ENCODE data around the gene MTARC1. TPM values are rescaled to one million over a fixed set of nuclear protein-coding genes. Genes with fewer than 3 reads are reported as not detected.

Gene MTARC1
- total RNA-seq, 1 experiment from 2014 or later, result 26.5 TPM

DNA sequence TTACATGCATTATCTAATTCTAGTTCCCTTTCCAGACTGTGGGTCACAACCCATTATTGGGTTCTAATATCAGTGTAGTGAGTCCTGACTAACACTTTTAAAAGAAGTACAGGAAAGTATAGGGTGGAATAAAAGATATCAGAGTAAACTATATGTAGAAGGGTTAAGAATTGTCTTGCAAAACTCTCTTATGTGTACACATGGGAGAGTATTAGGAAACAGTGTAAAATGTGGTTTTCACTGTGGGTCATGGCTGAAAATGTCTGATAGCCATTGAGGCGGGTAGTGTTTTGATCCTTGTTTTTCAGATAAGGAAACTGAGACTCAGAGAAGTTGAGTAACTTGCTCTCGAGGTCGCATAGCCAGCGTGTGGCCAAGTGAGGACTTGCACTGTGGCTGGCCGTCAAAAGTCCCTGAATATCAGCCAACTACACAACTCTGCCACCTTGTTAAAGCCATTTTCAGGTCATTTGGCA is 18.5 kb upstream of the MTARC1 start:
- H3K27me3 ChIP-seq (ENCODE audit: insufficient read depth, low read length), result no peaks in the 10 kb centered on the region
- DNase-seq (ENCODE audit: low read depth, low spot score) (no peak), ATAC-seq (no peak)
- no peak overlapping the region for H3K4me3 ChIP-seq (replicated peaks in 1 of 2; ENCODE audit: low read depth in 1 of 2, low read length in 2 of 2)
- ChIA-PET RAD21 (ENCODE audit: low non-redundant PET in 1 of 2, low total read pairs in 2 of 2, uncharacterized antibody in 2 of 2, unreplicated experiment in 2 of 2) (no interaction called here), CTCF (no interaction called here), POLR2A (no interaction called here)
- no peaks in the 10 kb centered on the region for H3K79me2 ChIP-seq (ENCODE audit: insufficient read depth, low read length)
- H3K4me1 ChIP-seq (ENCODE audit: control insufficient read depth in 1 of 2, insufficient read depth in 2 of 2, low read length in 2 of 2), result no peaks in the 10 kb centered on the region
- no peak overlapping the region for H3K9ac ChIP-seq (ENCODE audit: low read length)
- no peaks in the 10 kb centered on the region for H3K9me3 ChIP-seq (ENCODE audit: control insufficient read depth in 1 of 2, insufficient read depth in 1 of 2, low read depth in 1 of 2, low read length in 2 of 2)
- no TSS peak for BruUV-seq (replicated peaks)
- no peak overlapping the region for H3K4me2 ChIP-seq (ENCODE audit: low read length)
- H3K27ac ChIP-seq (ENCODE audit: low read depth, low read length), result no peak overlapping the region
- H4K20me1 ChIP-seq (ENCODE audit: insufficient read depth), result no peaks in the 10 kb centered on the region
- H2AFZ ChIP-seq (ENCODE audit: low read depth, low read length, poor library complexity, severe bottlenecking), result no peak overlapping the region
- no peaks in the 10 kb centered on the region for H3K9me2 ChIP-seq (ENCODE audit: insufficient read depth)
- peaks cover 0 to 2% of the 10 kb centered on the region in 2 experiments; a peak in 1 of 4 replicates for H3K36me3 ChIP-seq (ENCODE audit: control insufficient read depth in 1 of 2, insufficient read depth in 2 of 2, low read length in 2 of 2)
- TF ChIP-seq ELF1 (IDR thresholded peaks at IDR 0.05; ENCODE audit: borderline replicate concordance, low read depth) (no peak), YY1 (IDR thresholded peaks at IDR 0.05; ENCODE audit: extremely low read depth, insufficient replicate concordance, low read depth, low read length) (no peak), ZFX (IDR thresholded peaks at IDR 0.05) (no peak), SIN3A (IDR thresholded peaks at IDR 0.05; ENCODE audit: low read depth) (no peak), EGR1 (IDR thresholded peaks at IDR 0.05; ENCODE audit: low read depth) (no peak), POLR2AphosphoS5 (IDR thresholded peaks at IDR 0.05; ENCODE audit: low read depth, low read length) (no peak), RAD21 (IDR thresholded peaks at IDR 0.05; ENCODE audit: low read depth) (no peak), POLR2A (IDR thresholded peaks at IDR 0.05; ENCODE audit: borderline replicate concordance, extremely low read depth, insufficient read depth, insufficient read length) (no peak), EZH2phosphoT487 (IDR thresholded peaks at IDR 0.05; ENCODE audit: borderline replicate concordance) (no peak), ZBTB33 (IDR thresholded peaks at IDR 0.05; ENCODE audit: extremely low read depth, insufficient replicate concordance, low read length) (no peak), SP1 (IDR thresholded peaks at IDR 0.05; ENCODE audit: low read depth) (no peak), ZNF274 (IDR thresholded peaks at IDR 0.05; ENCODE audit: low read depth, low read length) (no peak)
- TF ChIP-seq, protein P1, sequence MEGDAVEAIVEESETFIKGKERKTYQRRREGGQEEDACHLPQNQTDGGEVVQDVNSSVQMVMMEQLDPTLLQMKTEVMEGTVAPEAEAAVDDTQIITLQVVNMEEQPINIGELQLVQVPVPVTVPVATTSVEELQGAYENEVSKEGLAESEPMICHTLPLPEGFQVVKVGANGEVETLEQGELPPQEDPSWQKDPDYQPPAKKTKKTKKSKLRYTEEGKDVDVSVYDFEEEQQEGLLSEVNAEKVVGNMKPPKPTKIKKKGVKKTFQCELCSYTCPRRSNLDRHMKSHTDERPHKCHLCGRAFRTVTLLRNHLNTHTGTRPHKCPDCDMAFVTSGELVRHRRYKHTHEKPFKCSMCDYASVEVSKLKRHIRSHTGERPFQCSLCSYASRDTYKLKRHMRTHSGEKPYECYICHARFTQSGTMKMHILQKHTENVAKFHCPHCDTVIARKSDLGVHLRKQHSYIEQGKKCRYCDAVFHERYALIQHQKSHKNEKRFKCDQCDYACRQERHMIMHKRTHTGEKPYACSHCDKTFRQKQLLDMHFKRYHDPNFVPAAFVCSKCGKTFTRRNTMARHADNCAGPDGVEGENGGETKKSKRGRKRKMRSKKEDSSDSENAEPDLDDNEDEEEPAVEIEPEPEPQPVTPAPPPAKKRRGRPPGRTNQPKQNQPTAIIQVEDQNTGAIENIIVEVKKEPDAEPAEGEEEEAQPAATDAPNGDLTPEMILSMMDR (IDR thresholded peaks at IDR 0.05 in 2 of 3, conservative IDR thresholded peaks at IDR 0.05 in 1 of 3; ENCODE audit: borderline replicate concordance in 1 of 3, insufficient read depth in 1 of 3, low read depth in 2 of 3, low read length in 2 of 3), result no peak
- TF ChIP-seq, protein P2, sequence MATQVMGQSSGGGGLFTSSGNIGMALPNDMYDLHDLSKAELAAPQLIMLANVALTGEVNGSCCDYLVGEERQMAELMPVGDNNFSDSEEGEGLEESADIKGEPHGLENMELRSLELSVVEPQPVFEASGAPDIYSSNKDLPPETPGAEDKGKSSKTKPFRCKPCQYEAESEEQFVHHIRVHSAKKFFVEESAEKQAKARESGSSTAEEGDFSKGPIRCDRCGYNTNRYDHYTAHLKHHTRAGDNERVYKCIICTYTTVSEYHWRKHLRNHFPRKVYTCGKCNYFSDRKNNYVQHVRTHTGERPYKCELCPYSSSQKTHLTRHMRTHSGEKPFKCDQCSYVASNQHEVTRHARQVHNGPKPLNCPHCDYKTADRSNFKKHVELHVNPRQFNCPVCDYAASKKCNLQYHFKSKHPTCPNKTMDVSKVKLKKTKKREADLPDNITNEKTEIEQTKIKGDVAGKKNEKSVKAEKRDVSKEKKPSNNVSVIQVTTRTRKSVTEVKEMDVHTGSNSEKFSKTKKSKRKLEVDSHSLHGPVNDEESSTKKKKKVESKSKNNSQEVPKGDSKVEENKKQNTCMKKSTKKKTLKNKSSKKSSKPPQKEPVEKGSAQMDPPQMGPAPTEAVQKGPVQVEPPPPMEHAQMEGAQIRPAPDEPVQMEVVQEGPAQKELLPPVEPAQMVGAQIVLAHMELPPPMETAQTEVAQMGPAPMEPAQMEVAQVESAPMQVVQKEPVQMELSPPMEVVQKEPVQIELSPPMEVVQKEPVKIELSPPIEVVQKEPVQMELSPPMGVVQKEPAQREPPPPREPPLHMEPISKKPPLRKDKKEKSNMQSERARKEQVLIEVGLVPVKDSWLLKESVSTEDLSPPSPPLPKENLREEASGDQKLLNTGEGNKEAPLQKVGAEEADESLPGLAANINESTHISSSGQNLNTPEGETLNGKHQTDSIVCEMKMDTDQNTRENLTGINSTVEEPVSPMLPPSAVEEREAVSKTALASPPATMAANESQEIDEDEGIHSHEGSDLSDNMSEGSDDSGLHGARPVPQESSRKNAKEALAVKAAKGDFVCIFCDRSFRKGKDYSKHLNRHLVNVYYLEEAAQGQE (IDR thresholded peaks at IDR 0.05; ENCODE audit: low read depth), result no peak
- TF ChIP-seq, protein P3, sequence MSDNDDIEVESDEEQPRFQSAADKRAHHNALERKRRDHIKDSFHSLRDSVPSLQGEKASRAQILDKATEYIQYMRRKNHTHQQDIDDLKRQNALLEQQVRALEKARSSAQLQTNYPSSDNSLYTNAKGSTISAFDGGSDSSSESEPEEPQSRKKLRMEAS (IDR thresholded peaks at IDR 0.05), result no peak
- TF ChIP-seq, protein P4, sequence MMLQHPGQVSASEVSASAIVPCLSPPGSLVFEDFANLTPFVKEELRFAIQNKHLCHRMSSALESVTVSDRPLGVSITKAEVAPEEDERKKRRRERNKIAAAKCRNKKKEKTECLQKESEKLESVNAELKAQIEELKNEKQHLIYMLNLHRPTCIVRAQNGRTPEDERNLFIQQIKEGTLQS (IDR thresholded peaks at IDR 0.05), result no peak
- intact Hi-C loops (cut with micrococcal nuclease), result no loop called here
